Muscle layer of duodenum (tissue), 2 donors: ENCODE data around the gene CYFIP1.

Experiments used
- H3K27ac ChIP-seq: one replicate; pipeline ENCODE4 v1.7.0; 2013; ENCODE audit warnings: mild to moderate bottlenecking, low read length
- H3K27me3 ChIP-seq: one replicate; pipeline ENCODE4 v1.7.0; 2013; ENCODE audit warnings: low read depth, mild to moderate bottlenecking, control low read depth, low read length
- H3K36me3 ChIP-seq, 2 donors: one replicate each; pipeline ENCODE4 v1.7.0; 2013; ENCODE audit warnings: low read length in 2 of 2, control low read depth in 1 of 2, mild to moderate bottlenecking in 1 of 2; ENCODE audit not compliant: insufficient read depth in 2 of 2, control insufficient read depth in 1 of 2
- H3K4me1 ChIP-seq, 2 donors: one replicate each; pipeline ENCODE4 v1.7.0; 2013; ENCODE audit warnings: low read length in 2 of 2, mild to moderate bottlenecking in 2 of 2, control low read depth in 1 of 2, moderate library complexity in 1 of 2; ENCODE audit not compliant: insufficient read depth in 2 of 2, control insufficient read depth in 1 of 2
- H3K4me3 ChIP-seq, 2 donors: one replicate each; pipeline ENCODE4 v1.7.0; 2013; ENCODE audit warnings: low read length in 2 of 2, low read depth in 1 of 2, mild to moderate bottlenecking in 1 of 2
- H3K9me3 ChIP-seq, 2 donors: one replicate each; pipeline ENCODE4 v1.7.0; 2013; ENCODE audit warnings: low read length in 2 of 2, control low read depth in 1 of 2, mild to moderate bottlenecking in 1 of 2; ENCODE audit not compliant: control insufficient read depth in 1 of 2
- donor health status: healthy.

CYFIP1 gene

GRCh38 chr15:22873841-22874240 is 106.3 kb downstream of the CYFIP1 start:
- Histone ChIP-seq H3K36me3 (peaks cover 60 to 94% of the 10 kb centered on the region in 2 donors), H3K27ac (no peak overlapping the region), H3K4me3 (no peak overlapping the region), H3K9me3 (no peaks in the 10 kb centered on the region), H3K27me3 (no peaks in the 10 kb centered on the region), H3K4me1 (peaks cover 0 to 4% of the 10 kb centered on the region in 2 donors)

- Histone ChIP-seq H3K4me1 (peaks cover 0 to 9% of the 10 kb centered on the region in 2 donors), H3K36me3 (peaks cover 65 to 92% of the 10 kb centered on the region in 2 donors), H3K4me3 (no peak overlapping the region), H3K27ac (no peak overlapping the region), H3K27me3 (no peaks in the 10 kb centered on the region), H3K9me3 (no peaks in the 10 kb centered on the region)
Measured at GRCh38 chr15:22872936-22873701, 107.0 kb downstream of the CYFIP1 start.

GRCh38 chr15:22871481-22872086 is 108.6 kb downstream of the CYFIP1 start:
- Histone ChIP-seq H3K9me3 (no peaks in the 10 kb centered on the region), H3K4me1 (peaks cover 0 to 9% of the 10 kb centered on the region in 2 donors), H3K36me3 (peaks cover 75 to 91% of the 10 kb centered on the region in 2 donors), H3K4me3 (no peak overlapping the region), H3K27me3 (no peaks in the 10 kb centered on the region), H3K27ac (no peak overlapping the region)

GRCh38 chr15:22870865-22871264 is 109.3 kb downstream of the CYFIP1 start:
- Histone ChIP-seq H3K4me3 (no peak overlapping the region), H3K27me3 (no peaks in the 10 kb centered on the region), H3K9me3 (no peaks in the 10 kb centered on the region), H3K27ac (no peak overlapping the region), H3K36me3 (peaks cover 79 to 91% of the 10 kb centered on the region in 2 donors), H3K4me1 (peaks cover 0 to 9% of the 10 kb centered on the region in 2 donors)

- Histone ChIP-seq H3K4me3 (no peak overlapping the region), H3K9me3 (no peaks in the 10 kb centered on the region), H3K27me3 (no peaks in the 10 kb centered on the region), H3K4me1 (peaks cover 0 to 9% of the 10 kb centered on the region in 2 donors), H3K36me3 (peaks cover 77 to 89% of the 10 kb centered on the region in 2 donors), H3K27ac (no peak overlapping the region)
Measured at GRCh38 chr15:22869856-22870255, 110.3 kb downstream of the CYFIP1 start.

GRCh38 chr15:22868928-22869327 is 111.2 kb downstream of the CYFIP1 start:
- Histone ChIP-seq H3K27ac (no peak overlapping the region), H3K4me3 (no peak overlapping the region), H3K36me3 (peaks cover 70 to 82% of the 10 kb centered on the region in 2 donors), H3K27me3 (no peaks in the 10 kb centered on the region), H3K4me1 (peaks cover 0 to 9% of the 10 kb centered on the region in 2 donors), H3K9me3 (no peaks in the 10 kb centered on the region)

- Histone ChIP-seq H3K4me1 (peaks cover 0 to 9% of the 10 kb centered on the region in 2 donors), H3K4me3 (no peak overlapping the region), H3K9me3 (no peaks in the 10 kb centered on the region), H3K27me3 (no peaks in the 10 kb centered on the region), H3K36me3 (peaks cover 69 to 80% of the 10 kb centered on the region in 2 donors), H3K27ac (no peak overlapping the region)
Measured at GRCh38 chr15:22868495-22868894, 111.7 kb downstream of the CYFIP1 start.

- Histone ChIP-seq H3K36me3 (peaks cover 69 to 75% of the 10 kb centered on the region in 2 donors), H3K27me3 (no peaks in the 10 kb centered on the region), H3K9me3 (no peaks in the 10 kb centered on the region), H3K4me3 (no peak overlapping the region), H3K27ac (no peak overlapping the region), H3K4me1 (peaks cover 0 to 9% of the 10 kb centered on the region in 2 donors)
Measured at GRCh38 chr15:22867886-22868285, 112.3 kb downstream of the CYFIP1 start.

GRCh38 chr15:22866079-22866478 is 114.1 kb downstream of the CYFIP1 start:
- Histone ChIP-seq H3K36me3 (peaks cover 60 to 64% of the 10 kb centered on the region in 2 donors), H3K9me3 (no peaks in the 10 kb centered on the region), H3K27me3 (no peaks in the 10 kb centered on the region), H3K27ac (no peak overlapping the region), H3K4me3 (no peak overlapping the region), H3K4me1 (peaks cover 0 to 9% of the 10 kb centered on the region in 2 donors)

- no peaks in the 10 kb centered on the region for H3K27me3 ChIP-seq
- H3K4me3 ChIP-seq: no peak overlapping the region
- H3K4me1 ChIP-seq: peaks cover 0 to under 1% of the 10 kb centered on the region in 2 donors
- peaks cover 50 to 55% of the 10 kb centered on the region in 2 donors for H3K36me3 ChIP-seq
- H3K9me3 ChIP-seq: no peaks in the 10 kb centered on the region
- H3K27ac ChIP-seq: no peak overlapping the region
Measured at GRCh38 chr15:22863356-22863755, 116.8 kb downstream of the CYFIP1 start.

- H3K9me3 ChIP-seq: no peaks in the 10 kb centered on the region
- no peak overlapping the region for H3K27ac ChIP-seq
- no peaks in the 10 kb centered on the region for H3K4me1 ChIP-seq
- H3K27me3 ChIP-seq: no peaks in the 10 kb centered on the region
- H3K4me3 ChIP-seq: no peak overlapping the region
- peaks cover 33 to 41% of the 10 kb centered on the region in 2 donors for H3K36me3 ChIP-seq
Measured at GRCh38 chr15:22861161-22861560, 119.0 kb downstream of the CYFIP1 start.
